GM12872 (cell line): ENCODE data around the gene BBS9.

Experiments used
- CTCF ChIP-seq: IDR thresholded peaks from 3 replicates; pipeline ENCODE4 v1.5.1; 2011; ENCODE audit warnings: low read depth, mild to moderate bottlenecking, low read length, moderate library complexity; ENCODE audit not compliant: insufficient read depth

BBS9 gene

GRCh38 chr7:33185786-33186185, 56.4 kb downstream of the BBS9 start:
- peak; percentile 60 for TF ChIP-seq CTCF

- no peak for TF ChIP-seq CTCF
Measured at GRCh38 chr7:33186192-33186591, 56.8 kb downstream of the BBS9 start.

- TF ChIP-seq CTCF, result no peak
Measured at GRCh38 chr7:33190688-33191304, 61.4 kb downstream of the BBS9 start.

GRCh38 chr7:33191340-33191739, 62.0 kb downstream of the BBS9 start:
- 0 out of 3 replicates have a peak, but pooled peaks have one; percentile 20 for TF ChIP-seq CTCF

GRCh38 chr7:33192695-33193291, 63.4 kb downstream of the BBS9 start:
- TF ChIP-seq CTCF, result no peak

GRCh38 chr7:33193308-33193864, 64.0 kb downstream of the BBS9 start:
- no peak for TF ChIP-seq CTCF

- no peak for TF ChIP-seq CTCF
Measured at GRCh38 chr7:33195264-33195663, 65.9 kb downstream of the BBS9 start.
